GM12864 (cell line): ENCODE results near the gene TXK.
"Not testable (repeated sequence)": the region's sequence is repeated elsewhere in the genome, so short reads cannot be mapped to it uniquely, and the experiment has no call there.

Source experiments
- DNase-seq: peaks from one replicate; pipeline ENCODE4 v3.0.0-alpha.2; 2011; ENCODE audit warnings: low read depth
- H3K4me3 ChIP-seq: 2 replicates; pipeline ENCODE4 v1.5.1; 2011; ENCODE audit warnings: mild to moderate bottlenecking, low read depth, low read length, control low read depth
- TF ChIP-seq, protein P1 (sequence below): IDR thresholded peaks from 2 replicates; pipeline ENCODE4 v1.5.1; 2011; ENCODE audit warnings: low read depth, mild to moderate bottlenecking, moderate library complexity, low read length, control low read depth, inconsistent platforms; ENCODE audit errors: missing control alignments

TXK gene

DNA sequence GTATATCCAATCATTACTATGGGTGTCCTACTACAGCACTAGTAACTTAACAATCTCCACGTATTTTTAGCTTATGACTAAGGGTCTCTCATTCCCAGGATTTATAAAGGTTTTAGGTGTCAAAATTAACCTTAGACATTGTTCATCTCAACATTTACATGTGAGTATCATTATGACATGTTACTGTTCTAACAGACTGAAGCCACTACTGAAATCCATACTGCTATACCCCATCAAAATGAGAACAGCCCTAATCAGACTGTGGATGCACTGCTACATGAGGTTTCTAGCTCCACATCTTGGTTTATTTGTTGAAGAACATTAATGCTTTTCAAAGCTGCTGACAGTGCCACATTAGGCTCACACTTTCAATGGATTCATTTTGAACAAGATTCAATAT is 35.6 kb upstream of the TXK start:
- no peak overlapping the region for H3K4me3 ChIP-seq
- TF ChIP-seq, protein P1, sequence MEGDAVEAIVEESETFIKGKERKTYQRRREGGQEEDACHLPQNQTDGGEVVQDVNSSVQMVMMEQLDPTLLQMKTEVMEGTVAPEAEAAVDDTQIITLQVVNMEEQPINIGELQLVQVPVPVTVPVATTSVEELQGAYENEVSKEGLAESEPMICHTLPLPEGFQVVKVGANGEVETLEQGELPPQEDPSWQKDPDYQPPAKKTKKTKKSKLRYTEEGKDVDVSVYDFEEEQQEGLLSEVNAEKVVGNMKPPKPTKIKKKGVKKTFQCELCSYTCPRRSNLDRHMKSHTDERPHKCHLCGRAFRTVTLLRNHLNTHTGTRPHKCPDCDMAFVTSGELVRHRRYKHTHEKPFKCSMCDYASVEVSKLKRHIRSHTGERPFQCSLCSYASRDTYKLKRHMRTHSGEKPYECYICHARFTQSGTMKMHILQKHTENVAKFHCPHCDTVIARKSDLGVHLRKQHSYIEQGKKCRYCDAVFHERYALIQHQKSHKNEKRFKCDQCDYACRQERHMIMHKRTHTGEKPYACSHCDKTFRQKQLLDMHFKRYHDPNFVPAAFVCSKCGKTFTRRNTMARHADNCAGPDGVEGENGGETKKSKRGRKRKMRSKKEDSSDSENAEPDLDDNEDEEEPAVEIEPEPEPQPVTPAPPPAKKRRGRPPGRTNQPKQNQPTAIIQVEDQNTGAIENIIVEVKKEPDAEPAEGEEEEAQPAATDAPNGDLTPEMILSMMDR: no peak
- no peak for DNase-seq

DNA sequence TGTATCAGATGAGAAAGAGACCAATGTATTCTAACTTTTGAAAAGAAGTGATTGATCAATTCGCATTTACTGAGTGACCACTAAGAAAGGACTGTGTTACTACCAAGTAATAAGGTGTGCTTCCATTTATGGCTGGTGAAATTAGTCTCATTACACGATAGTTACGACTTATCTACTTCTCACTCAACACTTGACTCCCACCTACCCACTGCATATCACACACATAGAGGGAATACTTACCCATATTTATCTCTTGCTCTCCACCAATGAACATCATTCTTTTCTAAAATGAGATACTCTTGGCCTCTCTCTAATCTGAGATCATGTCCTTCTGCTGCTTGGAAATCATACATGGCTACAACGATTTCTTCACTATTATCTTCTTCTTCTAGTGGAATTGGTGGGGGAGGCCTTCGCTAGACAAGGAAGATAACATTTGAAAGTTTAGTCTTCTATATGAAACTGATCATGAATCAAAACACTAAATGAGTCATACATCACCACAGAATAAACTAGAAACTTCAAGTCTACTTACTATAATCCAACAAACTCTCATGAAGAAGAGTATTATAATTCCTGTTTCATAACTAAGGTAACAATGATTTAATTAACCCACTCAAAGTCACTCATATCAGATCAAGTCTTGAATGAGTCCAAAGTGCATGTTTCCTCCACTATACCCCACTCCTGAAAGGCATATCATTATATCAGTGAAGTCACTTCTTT is 33.7 kb upstream of the TXK start:
- TF ChIP-seq, protein P1: no peak
- no peak overlapping the region for H3K4me3 ChIP-seq
- DNase-seq: no peak

DNA sequence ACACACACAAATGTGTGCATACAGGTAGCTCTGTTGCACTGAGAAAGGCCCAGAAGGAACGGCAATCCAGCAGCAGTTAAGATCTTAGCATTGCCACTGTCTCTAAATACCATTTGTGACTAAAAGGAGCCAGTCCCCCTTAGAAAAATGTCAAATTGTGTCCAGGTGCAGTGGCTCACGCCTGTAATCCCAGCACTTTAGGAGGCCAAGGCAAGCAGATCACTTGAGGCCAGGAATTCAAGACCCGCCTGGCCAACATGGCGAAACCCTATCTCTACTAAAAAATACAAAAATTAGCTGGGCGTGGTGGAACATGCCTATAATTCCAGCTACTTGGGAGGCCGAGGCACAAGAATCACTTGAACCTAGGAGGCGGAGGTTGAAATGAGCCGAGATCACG is 30.5 kb upstream of the TXK start:
- H3K4me3 ChIP-seq, DNase-seq: not testable (repeated sequence)

DNA sequence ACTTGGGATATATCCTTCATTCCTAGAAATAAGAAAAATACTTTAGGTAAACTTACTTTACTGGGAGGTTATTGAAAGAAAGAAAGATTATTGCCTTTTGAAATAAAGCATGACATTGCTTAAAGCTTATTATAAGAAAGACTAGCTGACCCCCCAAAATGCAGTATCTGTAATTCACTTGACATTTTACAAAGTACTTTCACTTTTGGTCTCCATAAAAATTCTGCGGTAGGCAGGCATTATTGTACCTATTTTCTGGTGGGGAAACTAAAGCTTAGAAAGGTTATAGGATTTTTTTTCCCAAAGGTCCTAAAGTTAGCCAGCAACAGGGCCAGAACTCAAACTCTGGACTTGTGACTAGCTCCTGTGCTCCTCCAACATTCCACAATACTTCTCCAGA is 29.7 kb upstream of the TXK start:
- TF ChIP-seq, protein P1: no peak
- no peak overlapping the region for H3K4me3 ChIP-seq
- DNase-seq: no peak

DNA sequence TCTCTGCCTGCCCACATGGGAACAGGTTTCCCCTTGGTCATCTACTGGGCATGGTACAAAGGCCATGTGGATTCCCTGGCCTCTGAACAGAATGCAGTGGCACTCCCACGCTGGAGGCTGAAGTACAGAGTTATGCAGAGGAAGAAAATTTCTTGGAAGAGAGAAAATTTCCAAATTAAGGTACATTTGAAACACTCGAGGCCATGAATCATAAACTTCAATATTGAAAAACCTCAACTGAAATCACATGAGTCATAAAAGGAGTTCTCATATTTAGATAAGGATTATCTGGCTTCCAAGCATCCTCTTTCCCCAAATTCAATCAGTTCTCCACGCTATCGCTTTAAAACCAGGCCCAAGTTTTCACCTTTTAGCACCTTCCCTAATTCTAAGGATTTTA is 28.1 kb upstream of the TXK start:
- DNase-seq: no peak
- no peak overlapping the region for H3K4me3 ChIP-seq
- TF ChIP-seq, protein P1: no peak

DNA sequence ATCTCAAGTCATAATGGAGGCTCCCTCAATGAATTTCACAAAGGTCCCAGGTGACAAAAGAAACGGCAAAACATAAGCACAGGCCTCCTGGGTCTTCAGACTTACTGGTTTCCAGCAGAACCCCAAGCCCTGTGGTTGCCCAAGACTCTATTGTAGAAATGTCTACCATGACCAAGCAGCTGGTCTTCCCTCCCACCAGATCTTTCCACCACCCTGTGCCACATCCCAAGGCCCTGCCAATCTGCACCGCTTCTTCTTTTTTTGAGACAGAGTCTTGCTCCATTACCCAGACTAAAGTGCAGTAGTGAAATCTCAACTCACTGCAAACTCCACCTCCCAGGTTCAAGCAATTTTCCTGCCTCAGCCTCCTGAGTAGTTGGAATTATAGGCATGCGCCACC is 23.2 kb upstream of the TXK start:
- no peak overlapping the region for H3K4me3 ChIP-seq
- DNase-seq: no peak
- TF ChIP-seq, protein P1: no peak

DNA sequence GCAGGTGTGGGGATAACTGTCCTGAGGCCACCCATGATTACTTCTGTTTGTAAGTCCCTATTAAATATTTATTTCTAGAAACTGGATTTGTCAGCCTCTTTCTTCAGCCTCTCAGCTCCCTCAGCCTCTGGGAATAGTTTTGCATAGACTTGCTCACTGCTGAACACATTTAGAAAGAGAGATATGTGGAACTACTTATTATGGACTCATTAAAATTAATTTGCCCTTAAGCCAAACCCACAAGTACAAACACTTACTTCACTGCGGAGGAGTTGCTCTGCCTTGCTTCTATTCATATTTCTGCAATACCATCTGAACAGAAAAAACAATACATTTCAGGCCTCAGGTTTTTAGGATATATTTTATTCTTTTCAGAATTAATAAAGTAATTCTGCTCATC is 22.4 kb upstream of the TXK start:
- TF ChIP-seq, protein P1: no peak
- H3K4me3 ChIP-seq: no peak overlapping the region
- no peak for DNase-seq
